WTC11 (cell line): ENCODE results near the gene NOXA1. TPM values are rescaled to one million over a fixed set of nuclear protein-coding genes. Genes with fewer than 3 reads are reported as not detected.

Source experiments
- ATAC-seq: fragments of 200-7000 bp; cut with Tn5 transposase; 2 replicates; pipeline ENCODE4 v1.10.0; 2021; ENCODE audit warnings: mild to moderate bottlenecking, moderate library complexity
- CTCF ChIA-PET: fragments of 300-600 bp; sonication (Branson Sonifier 250); formaldehyde crosslinking; loops from one replicate; lab custom pipeline; 2021; ENCODE audit warnings: antibody characterized with exemption; lab: Charles Lee
- POLR2A ChIA-PET: fragments of 350-600 bp; sonication (Branson Sonifier 250); formaldehyde crosslinking; loops from one replicate; lab custom pipeline; 2021; ENCODE audit warnings: antibody characterized with exemption; lab: Charles Lee
- DNase-seq: peaks from one replicate; pipeline ENCODE4 v3.0.0; 2021; ENCODE audit warnings: low spot score
- H3K27ac Mint-ChIP-seq: 2 replicates; pipeline ENCODE4 v1.8.0; 2021; ENCODE audit warnings: mixed read lengths
- H3K27me3 Mint-ChIP-seq: 2 replicates; pipeline ENCODE4 v1.8.0; 2021; ENCODE audit warnings: low read depth, mild to moderate bottlenecking, moderate library complexity, mixed read lengths
- H3K36me3 Mint-ChIP-seq: 2 replicates; pipeline ENCODE4 v1.8.0; 2021; ENCODE audit warnings: mixed read lengths
- H3K4me1 Mint-ChIP-seq: 2 replicates; pipeline ENCODE4 v1.8.0; 2022; ENCODE audit warnings: mixed read lengths
- H3K4me3 Mint-ChIP-seq: 2 replicates; pipeline ENCODE4 v1.8.0; 2021; ENCODE audit warnings: mild to moderate bottlenecking, moderate library complexity, mixed read lengths
- H3K9me3 Mint-ChIP-seq: 2 replicates; pipeline ENCODE4 v1.8.0; 2021; ENCODE audit warnings: mixed read lengths
- AR ChIP-seq: fragments of 250-450 bp; sonication (Bioruptor Pico); IDR thresholded peaks from 2 replicates; pipeline ENCODE4 v1.9.0; 2021; ENCODE audit warnings: mild to moderate bottlenecking
- KAT7 ChIP-seq: sonication (generic); formaldehyde crosslinking; IDR thresholded peaks from 2 replicates; pipeline ENCODE4 v1.8.1; 2023; ENCODE audit warnings: missing genetic modification reagents, mild to moderate bottlenecking, borderline replicate concordance
- NR3C1 ChIP-seq: sonication (generic); formaldehyde crosslinking; conservative IDR thresholded peaks from 2 replicates; pipeline ENCODE4 v1.8.1; 2023; ENCODE audit warnings: low read depth, mild to moderate bottlenecking, missing genetic modification reagents
- ZNF138 ChIP-seq: sonication (generic); formaldehyde crosslinking; conservative IDR thresholded peaks from 2 replicates; pipeline ENCODE4 v1.8.1; 2022; ENCODE audit warnings: mild to moderate bottlenecking, moderate library complexity, missing genetic modification reagents
- ZNF425 ChIP-seq: fragments of 250-450 bp; sonication (Bioruptor Pico); conservative IDR thresholded peaks from 2 replicates; pipeline ENCODE4 v1.9.0; 2021; ENCODE audit warnings: mild to moderate bottlenecking
- total RNA-seq: library from RNA; stranded (reverse); gene quantifications from 3 replicates; pipeline ENCODE4 v1.2.3, GENCODE V29; 2021
- TF ChIP-seq, protein P1 (sequence below): sonication (generic); formaldehyde crosslinking; IDR thresholded peaks from 2 replicates; pipeline ENCODE4 v1.8.1; 2023; ENCODE audit warnings: mild to moderate bottlenecking, missing genetic modification reagents
- TF ChIP-seq, protein P2 (sequence below): sonication (generic); formaldehyde crosslinking; IDR thresholded peaks from 2 replicates; pipeline ENCODE4 v1.8.1; 2022; ENCODE audit warnings: low read depth, mild to moderate bottlenecking, moderate library complexity, missing genetic modification reagents, borderline replicate concordance
- TF ChIP-seq, protein P3 (sequence below): sonication (generic); formaldehyde crosslinking; IDR thresholded peaks from 2 replicates; pipeline ENCODE4 v1.8.0; 2022; ENCODE audit warnings: mild to moderate bottlenecking, missing genetic modification reagents
- TF ChIP-seq, protein P4 (sequence below): sonication (generic); formaldehyde crosslinking; IDR thresholded peaks from 2 replicates; pipeline ENCODE4 v1.8.1; 2022; ENCODE audit warnings: mild to moderate bottlenecking, missing genetic modification reagents, moderate library complexity, borderline replicate concordance
- TF ChIP-seq, protein P5 (sequence below): sonication (generic); formaldehyde crosslinking; IDR thresholded peaks from 2 replicates; pipeline ENCODE4 v1.8.0; 2022; ENCODE audit warnings: missing genetic modification reagents

Gene NOXA1
- total RNA-seq, 1 experiment from 2014 or later, result 2.9 TPM

DNA sequence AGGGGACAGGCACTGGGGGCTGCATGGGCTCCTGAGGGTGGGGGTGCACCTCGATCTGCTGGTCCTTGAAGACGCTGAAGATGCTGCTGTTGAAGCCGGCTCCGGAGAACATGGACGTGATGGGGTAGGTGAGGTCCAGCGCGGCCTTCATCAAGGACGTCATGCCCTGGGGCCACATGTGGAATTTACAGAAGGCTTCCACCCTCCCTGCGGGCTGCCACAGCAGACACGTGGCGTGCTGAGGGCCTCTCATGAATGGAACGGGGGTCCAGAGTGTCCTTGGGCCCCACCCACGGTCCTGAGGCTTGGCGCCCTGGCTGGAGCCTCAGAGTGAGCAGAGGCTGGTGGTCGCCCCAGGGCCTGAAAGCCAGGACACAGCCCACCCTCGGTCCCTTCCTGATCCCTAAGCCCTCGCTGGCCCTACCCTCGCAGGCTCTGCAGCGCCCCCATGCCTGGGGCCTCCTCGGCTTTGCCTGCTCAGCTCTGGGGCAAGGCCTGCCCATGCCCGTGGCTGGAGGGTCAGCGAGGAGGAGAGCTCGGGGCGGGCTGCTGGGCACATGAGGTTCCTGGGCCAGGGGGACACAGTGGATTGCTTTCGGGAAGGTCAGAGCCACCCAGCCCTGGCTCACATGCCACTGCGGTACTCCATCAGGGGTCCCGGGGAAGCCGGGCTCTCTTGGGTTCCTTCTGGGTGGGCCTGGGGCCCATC is 41.3 kb downstream of the NOXA1 start:
- Mint-ChIP-seq H3K27me3 (no peaks in the 10 kb centered on the region), H3K4me3 (no peak overlapping the region), H3K27ac (no peak overlapping the region), H3K4me1 (no peaks in the 10 kb centered on the region), H3K9me3 (no peaks in the 10 kb centered on the region), H3K36me3 (no peaks in the 10 kb centered on the region)
- DNase-seq (no peak), ATAC-seq (no peak)
- CTCF ChIA-PET, result interaction anchor here (1.6 kb wide), 1 partner anchor 70 kb away, joined by 3 read pairs; no protein-coding TSS in a partner anchor
- POLR2A ChIA-PET, result no interaction called here
- TF ChIP-seq, protein P1, sequence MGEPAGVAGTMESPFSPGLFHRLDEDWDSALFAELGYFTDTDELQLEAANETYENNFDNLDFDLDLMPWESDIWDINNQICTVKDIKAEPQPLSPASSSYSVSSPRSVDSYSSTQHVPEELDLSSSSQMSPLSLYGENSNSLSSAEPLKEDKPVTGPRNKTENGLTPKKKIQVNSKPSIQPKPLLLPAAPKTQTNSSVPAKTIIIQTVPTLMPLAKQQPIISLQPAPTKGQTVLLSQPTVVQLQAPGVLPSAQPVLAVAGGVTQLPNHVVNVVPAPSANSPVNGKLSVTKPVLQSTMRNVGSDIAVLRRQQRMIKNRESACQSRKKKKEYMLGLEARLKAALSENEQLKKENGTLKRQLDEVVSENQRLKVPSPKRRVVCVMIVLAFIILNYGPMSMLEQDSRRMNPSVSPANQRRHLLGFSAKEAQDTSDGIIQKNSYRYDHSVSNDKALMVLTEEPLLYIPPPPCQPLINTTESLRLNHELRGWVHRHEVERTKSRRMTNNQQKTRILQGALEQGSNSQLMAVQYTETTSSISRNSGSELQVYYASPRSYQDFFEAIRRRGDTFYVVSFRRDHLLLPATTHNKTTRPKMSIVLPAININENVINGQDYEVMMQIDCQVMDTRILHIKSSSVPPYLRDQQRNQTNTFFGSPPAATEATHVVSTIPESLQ (CRISPR knock-in tag), result no peak
- TF ChIP-seq KAT7 (CRISPR knock-in tag), result no peak
- no peak for TF ChIP-seq NR3C1 (CRISPR knock-in tag)
- TF ChIP-seq, protein P2, sequence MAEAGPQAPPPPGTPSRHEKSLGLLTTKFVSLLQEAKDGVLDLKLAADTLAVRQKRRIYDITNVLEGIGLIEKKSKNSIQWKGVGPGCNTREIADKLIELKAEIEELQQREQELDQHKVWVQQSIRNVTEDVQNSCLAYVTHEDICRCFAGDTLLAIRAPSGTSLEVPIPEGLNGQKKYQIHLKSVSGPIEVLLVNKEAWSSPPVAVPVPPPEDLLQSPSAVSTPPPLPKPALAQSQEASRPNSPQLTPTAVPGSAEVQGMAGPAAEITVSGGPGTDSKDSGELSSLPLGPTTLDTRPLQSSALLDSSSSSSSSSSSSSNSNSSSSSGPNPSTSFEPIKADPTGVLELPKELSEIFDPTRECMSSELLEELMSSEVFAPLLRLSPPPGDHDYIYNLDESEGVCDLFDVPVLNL (CRISPR knock-in tag), result no peak
- no peak for TF ChIP-seq AR (CRISPR knock-in tag)
- no peak for TF ChIP-seq ZNF425 (CRISPR knock-in tag)
- TF ChIP-seq, protein P3, sequence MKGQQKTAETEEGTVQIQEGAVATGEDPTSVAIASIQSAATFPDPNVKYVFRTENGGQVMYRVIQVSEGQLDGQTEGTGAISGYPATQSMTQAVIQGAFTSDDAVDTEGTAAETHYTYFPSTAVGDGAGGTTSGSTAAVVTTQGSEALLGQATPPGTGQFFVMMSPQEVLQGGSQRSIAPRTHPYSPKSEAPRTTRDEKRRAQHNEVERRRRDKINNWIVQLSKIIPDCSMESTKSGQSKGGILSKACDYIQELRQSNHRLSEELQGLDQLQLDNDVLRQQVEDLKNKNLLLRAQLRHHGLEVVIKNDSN (CRISPR knock-in tag), result no peak
- TF ChIP-seq, protein P4, sequence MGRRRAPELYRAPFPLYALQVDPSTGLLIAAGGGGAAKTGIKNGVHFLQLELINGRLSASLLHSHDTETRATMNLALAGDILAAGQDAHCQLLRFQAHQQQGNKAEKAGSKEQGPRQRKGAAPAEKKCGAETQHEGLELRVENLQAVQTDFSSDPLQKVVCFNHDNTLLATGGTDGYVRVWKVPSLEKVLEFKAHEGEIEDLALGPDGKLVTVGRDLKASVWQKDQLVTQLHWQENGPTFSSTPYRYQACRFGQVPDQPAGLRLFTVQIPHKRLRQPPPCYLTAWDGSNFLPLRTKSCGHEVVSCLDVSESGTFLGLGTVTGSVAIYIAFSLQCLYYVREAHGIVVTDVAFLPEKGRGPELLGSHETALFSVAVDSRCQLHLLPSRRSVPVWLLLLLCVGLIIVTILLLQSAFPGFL (CRISPR knock-in tag), result no peak
- TF ChIP-seq, protein P5, sequence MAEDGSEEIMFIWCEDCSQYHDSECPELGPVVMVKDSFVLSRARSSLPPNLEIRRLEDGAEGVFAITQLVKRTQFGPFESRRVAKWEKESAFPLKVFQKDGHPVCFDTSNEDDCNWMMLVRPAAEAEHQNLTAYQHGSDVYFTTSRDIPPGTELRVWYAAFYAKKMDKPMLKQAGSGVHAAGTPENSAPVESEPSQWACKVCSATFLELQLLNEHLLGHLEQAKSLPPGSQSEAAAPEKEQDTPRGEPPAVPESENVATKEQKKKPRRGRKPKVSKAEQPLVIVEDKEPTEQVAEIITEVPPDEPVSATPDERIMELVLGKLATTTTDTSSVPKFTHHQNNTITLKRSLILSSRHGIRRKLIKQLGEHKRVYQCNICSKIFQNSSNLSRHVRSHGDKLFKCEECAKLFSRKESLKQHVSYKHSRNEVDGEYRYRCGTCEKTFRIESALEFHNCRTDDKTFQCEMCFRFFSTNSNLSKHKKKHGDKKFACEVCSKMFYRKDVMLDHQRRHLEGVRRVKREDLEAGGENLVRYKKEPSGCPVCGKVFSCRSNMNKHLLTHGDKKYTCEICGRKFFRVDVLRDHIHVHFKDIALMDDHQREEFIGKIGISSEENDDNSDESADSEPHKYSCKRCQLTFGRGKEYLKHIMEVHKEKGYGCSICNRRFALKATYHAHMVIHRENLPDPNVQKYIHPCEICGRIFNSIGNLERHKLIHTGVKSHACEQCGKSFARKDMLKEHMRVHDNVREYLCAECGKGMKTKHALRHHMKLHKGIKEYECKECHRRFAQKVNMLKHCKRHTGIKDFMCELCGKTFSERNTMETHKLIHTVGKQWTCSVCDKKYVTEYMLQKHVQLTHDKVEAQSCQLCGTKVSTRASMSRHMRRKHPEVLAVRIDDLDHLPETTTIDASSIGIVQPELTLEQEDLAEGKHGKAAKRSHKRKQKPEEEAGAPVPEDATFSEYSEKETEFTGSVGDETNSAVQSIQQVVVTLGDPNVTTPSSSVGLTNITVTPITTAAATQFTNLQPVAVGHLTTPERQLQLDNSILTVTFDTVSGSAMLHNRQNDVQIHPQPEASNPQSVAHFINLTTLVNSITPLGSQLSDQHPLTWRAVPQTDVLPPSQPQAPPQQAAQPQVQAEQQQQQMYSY (CRISPR knock-in tag), result no peak
- TF ChIP-seq ZNF138, result no peak
